ENCODE results near the gene CNPY4. TPM values are rescaled to one million over a fixed set of nuclear protein-coding genes. Genes with fewer than 3 reads are reported as not detected.

Gene CNPY4
- total RNA-seq, 6 experiments from 2014 or later: 24.4 to 32.4 (median 26.3) TPM

GRCh38 chr7:100148225-100148558 lies 28.8 kb downstream of the CNPY4 start:
- peak overlapping the region; percentile 86 for H3K27ac Mint-ChIP-seq
- peak overlapping the region; percentile 96 for H3K4me3 Mint-ChIP-seq
- no peak for TF ChIP-seq CTCF (IDR thresholded peaks at IDR 0.05)
- H3K4me1 Mint-ChIP-seq (ENCODE audit: low read depth): peaks cover 22% of the 10 kb centered on the region
- peaks cover 13% of the 10 kb centered on the region; the same call in 1 of the 2 replicates for H3K36me3 Mint-ChIP-seq (ENCODE audit: low read depth)
- no peak for DNase-seq
- no peaks in the 10 kb centered on the region for H3K9me3 Mint-ChIP-seq
- H3K27me3 Mint-ChIP-seq (ENCODE audit: insufficient read depth): peaks cover 6% of the 10 kb centered on the region; the same call in 1 of the 2 replicates

GRCh38 chr7:100148559-100149328 lies 29.3 kb downstream of the CNPY4 start, which contains the start of gene LAMTOR4:
LAMTOR4 (plus strand) TSS chr7:100148918; CDS start chr7:100148973, 55 bp downstream.
- peaks cover 25% of the 10 kb centered on the region for H3K4me1 Mint-ChIP-seq (ENCODE audit: low read depth)
- H3K9me3 Mint-ChIP-seq: no peaks in the 10 kb centered on the region
- peak; percentile 99 for DNase-seq
- H3K4me3 Mint-ChIP-seq: peak within 1 kb of the TSS; percentile 96
- peak within 1 kb of the TSS; percentile 86 for H3K27ac Mint-ChIP-seq
- H3K36me3 Mint-ChIP-seq (ENCODE audit: low read depth): peaks cover 19% of the 10 kb centered on the region; the same call in 1 of the 2 replicates
- no peak for TF ChIP-seq CTCF (IDR thresholded peaks at IDR 0.05)
- peaks cover 6% of the 10 kb centered on the region for H3K27me3 Mint-ChIP-seq (ENCODE audit: insufficient read depth)

- no peak for TF ChIP-seq CTCF (IDR thresholded peaks at IDR 0.05)
- Mint-ChIP-seq H3K4me1 (ENCODE audit: low read depth) (peaks cover 42% of the 10 kb centered on the region), H3K27ac (no peak overlapping the region), H3K4me3 (no peak overlapping the region), H3K9me3 (no peaks in the 10 kb centered on the region), H3K36me3 (ENCODE audit: low read depth) (peaks cover 25% of the 10 kb centered on the region), H3K27me3 (ENCODE audit: insufficient read depth) (peaks cover 6% of the 10 kb centered on the region)
- DNase-seq: no peak
Measured at GRCh38 chr7:100152404-100152803, 33.0 kb downstream of the CNPY4 start.

- TF ChIP-seq CTCF (IDR thresholded peaks at IDR 0.05): no peak
- H3K36me3 Mint-ChIP-seq (ENCODE audit: low read depth): peaks cover 29% of the 10 kb centered on the region
- no peak overlapping the region for H3K4me3 Mint-ChIP-seq
Measured at GRCh38 chr7:100152937-100153666, 33.7 kb downstream of the CNPY4 start.

GRCh38 chr7:100153708-100154535 lies 34.5 kb downstream of the CNPY4 start:
- Mint-ChIP-seq H3K4me1 (ENCODE audit: low read depth) (peaks cover 43% of the 10 kb centered on the region), H3K36me3 (ENCODE audit: low read depth) (peaks cover 29% of the 10 kb centered on the region), H3K27ac (peak overlapping the region; percentile 56), H3K27me3 (ENCODE audit: insufficient read depth) (peaks cover 4% of the 10 kb centered on the region), H3K4me3 (no peak overlapping the region), H3K9me3 (no peaks in the 10 kb centered on the region)
- TF ChIP-seq CTCF (IDR thresholded peaks at IDR 0.05): no peak
- DNase-seq: no peak

More at GRCh38 chr7:100152937-100153666, 33.7 kb downstream of the CNPY4 start:
- Mint-ChIP-seq H3K27me3 (ENCODE audit: insufficient read depth) (peaks cover 6% of the 10 kb centered on the region), H3K27ac (no peak overlapping the region), H3K4me1 (ENCODE audit: low read depth) (peaks cover 46% of the 10 kb centered on the region), H3K9me3 (no peaks in the 10 kb centered on the region)
- DNase-seq: no peak

Measured in HFFc6 (cell line).